HG02943 (cell line): Measurements from ENCODE around the gene HSDL1.
"Not testable (repeated sequence)": the region's sequence is repeated elsewhere in the genome, so short reads cannot be mapped to it uniquely, and the experiment has no call there.

Experiments
- ATAC-seq: cut with Tn5 transposase; IDR thresholded peaks from one replicate; pipeline ENCODE4 v1.9.1; 2021; ENCODE audit warnings: mild to moderate bottlenecking, low read depth, moderate library complexity; ENCODE audit not compliant: unreplicated experiment

HSDL1 gene

GRCh38 chr16:84139628-84140258 is 5.2 kb downstream of the HSDL1 start:
- ATAC-seq = no peak

- no peak for ATAC-seq
These were observed 6.0 kb downstream of the HSDL1 start for GRCh38 chr16:84138824-84139627.

DNA sequence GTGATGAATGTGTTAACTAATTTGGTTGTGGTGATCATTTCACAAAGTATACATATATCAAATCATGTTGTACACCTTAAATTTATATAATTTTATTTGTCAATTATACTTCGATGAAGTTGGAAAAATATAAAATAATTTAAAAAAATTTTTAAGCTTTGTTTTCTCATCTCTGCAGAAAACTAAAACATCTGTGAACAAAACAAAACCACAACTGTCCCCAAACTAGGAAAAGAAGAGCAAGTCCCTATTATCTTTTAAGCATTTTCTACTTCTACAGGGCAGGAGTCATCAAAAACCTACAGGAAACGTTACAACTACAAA is 6.5 kb downstream of the HSDL1 start:
- ATAC-seq = no peak

DNA sequence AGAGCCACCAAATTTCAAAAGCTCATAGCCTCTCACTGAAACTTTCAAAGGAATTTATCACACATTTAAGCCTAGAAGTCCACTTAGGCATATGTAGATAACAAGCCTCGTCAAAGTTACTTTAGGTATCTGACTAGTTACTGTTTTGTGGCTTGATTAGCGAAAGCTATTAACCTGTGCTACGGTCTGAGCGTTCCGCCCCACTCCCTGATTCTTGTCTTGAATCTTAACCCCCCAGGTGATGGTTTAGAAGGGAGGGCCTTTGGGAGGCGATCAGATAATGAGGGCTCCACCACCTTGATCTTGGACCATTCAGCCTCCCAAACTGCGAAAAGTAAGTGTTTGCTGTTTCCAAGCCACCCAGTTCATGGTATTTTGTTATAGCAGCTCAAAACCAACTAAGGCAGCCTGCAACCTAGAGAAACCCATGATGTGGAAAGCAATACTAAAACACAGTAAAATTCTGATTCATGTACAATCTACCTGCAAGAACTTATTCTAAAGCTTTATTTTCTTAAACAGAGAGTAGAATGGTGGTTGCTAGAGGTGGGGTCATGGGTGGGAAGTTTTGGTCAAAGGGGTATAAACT is 7.1 kb downstream of the HSDL1 start:
- ATAC-seq = no peak

DNA sequence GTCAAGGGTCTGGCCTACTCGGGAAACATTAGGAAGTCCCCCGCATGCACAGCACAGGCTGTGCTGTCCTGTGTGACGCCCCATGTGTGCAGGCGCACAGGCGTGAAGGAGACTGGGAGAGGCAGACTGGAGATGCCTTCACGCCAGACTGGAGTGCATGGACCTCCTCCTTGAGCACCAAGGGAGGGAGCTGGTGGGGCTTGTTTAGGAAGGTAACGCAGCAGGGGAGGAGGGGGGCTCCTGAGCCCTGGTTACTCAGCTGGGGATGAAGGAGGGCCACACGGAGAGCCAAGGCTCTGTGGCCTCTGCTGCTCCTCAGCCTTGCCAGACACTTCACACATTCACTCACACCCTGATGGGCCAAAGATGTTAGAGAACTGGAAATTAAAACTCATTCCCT is 7.7 kb downstream of the HSDL1 start:
- no peak for ATAC-seq

- no peak for ATAC-seq
These were observed 8.4 kb downstream of the HSDL1 start for GRCh38 chr16:84136331-84137125.

- no peak for ATAC-seq
These were observed 12.3 kb downstream of the HSDL1 start for GRCh38 chr16:84132527-84133285.

GRCh38 chr16:84131117-84131516 is 13.9 kb downstream of the HSDL1 start:
- no peak for ATAC-seq

- no peak for ATAC-seq
These were observed 20.5 kb downstream of the HSDL1 start for GRCh38 chr16:84124257-84125073.

GRCh38 chr16:84121007-84121406 is 24.0 kb downstream of the HSDL1 start:
- ATAC-seq = no peak

DNA sequence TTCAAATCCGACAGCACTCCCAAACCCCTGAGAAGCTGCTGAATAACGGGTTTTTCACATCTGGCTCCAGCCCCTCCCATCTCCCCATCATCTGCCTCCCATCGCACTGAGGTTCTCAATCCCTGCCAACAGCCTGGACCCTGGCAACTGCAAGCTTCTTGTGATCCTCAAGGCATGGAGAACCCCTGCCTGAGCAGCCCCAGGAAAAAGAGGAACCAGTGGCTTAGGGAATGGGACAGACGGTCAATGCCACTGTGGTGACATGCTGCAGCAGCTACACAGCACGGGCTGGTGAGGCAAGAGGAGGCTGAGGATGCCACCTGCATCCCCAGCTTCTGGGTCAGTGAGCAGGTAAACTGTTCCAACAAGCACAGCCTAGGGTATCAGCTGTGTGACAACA is 25.0 kb downstream of the HSDL1 start:
- no peak for ATAC-seq

- ATAC-seq = no peak
These were observed 25.6 kb downstream of the HSDL1 start for GRCh38 chr16:84119368-84119767.

- ATAC-seq = not testable (repeated sequence)
These were observed 26.7 kb downstream of the HSDL1 start for GRCh38 chr16:84118315-84118714.

GRCh38 chr16:84117494-84117843 is 27.5 kb downstream of the HSDL1 start:
- ATAC-seq = peak; percentile 12

- ATAC-seq = peak; percentile 92
These were observed 28.1 kb downstream of the HSDL1 start, which contains the start of gene MBTPS1 for GRCh38 chr16:84116720-84117493. MBTPS1 (minus strand) TSS chr16:84116942; CDS start chr16:84101783, 15,159 bp downstream.

GRCh38 chr16:84115919-84116719 is 28.9 kb downstream of the HSDL1 start:
- peak; percentile 41 for ATAC-seq

DNA sequence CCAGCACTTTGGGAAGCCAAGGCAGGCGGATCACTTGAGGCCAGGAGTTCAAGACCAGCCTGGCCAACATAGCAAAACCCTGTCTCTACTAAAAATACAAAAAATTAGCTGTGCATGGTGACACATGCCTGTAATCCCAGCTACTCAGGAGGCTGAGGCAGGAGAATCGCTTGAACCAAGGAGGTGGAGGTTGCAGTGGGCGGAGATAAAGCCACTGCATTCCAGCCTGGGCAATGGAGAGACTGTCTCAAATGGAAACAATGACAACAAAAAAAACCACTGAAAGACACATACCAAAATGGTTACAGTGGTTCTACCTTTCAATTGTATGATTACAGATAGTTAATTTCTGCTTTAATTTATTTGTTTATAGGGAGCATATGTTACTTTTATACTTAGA is 33.0 kb downstream of the HSDL1 start:
- ATAC-seq = not testable (repeated sequence)

- no peak for ATAC-seq
These were observed 33.5 kb downstream of the HSDL1 start for GRCh38 chr16:84111525-84111924.
